Kidney epithelial cell (primary cell): ENCODE data around the gene KCNIP1. TPM values are rescaled to one million over a fixed set of nuclear protein-coding genes. Genes with fewer than 3 reads are reported as not detected.

Experiments used
- DNase-seq: peaks from one replicate; pipeline ENCODE4 v3.0.0-alpha.2; 2010; ENCODE audit warnings: low read depth
- H3K27me3 ChIP-seq: 2 replicates; pipeline ENCODE4 v1.6.0; 2011; ENCODE audit warnings: low read length; ENCODE audit not compliant: control insufficient read depth, insufficient read depth
- H3K36me3 ChIP-seq: 2 replicates; pipeline ENCODE4 v1.5.1; 2011; ENCODE audit warnings: low read length; ENCODE audit not compliant: control insufficient read depth, insufficient read depth
- H3K4me3 ChIP-seq: 2 replicates; pipeline ENCODE4 v1.5.1; 2011; ENCODE audit warnings: low read depth, mild to moderate bottlenecking, control low read depth, low read length
- CTCF ChIP-seq: IDR thresholded peaks from 2 replicates; pipeline ENCODE4 v1.5.1; 2011; ENCODE audit warnings: mild to moderate bottlenecking, moderate library complexity, low read length, control low read depth, inconsistent platforms; ENCODE audit not compliant: insufficient read depth, poor library complexity, severe bottlenecking
- total RNA-seq: library from RNA; depleted of rRNA; stranded (reverse); fragments of >200 nt; gene quantifications from 2 replicates; pipeline ENCODE4 v1.2.3, GENCODE V29; 2015

The KCNIP1 gene
- total RNA-seq, 1 donor from 2014 or later = 3.4 TPM

GRCh38 chr5:170716396-170716795 is 212.6 kb downstream of the KCNIP1 start:
- TF ChIP-seq CTCF = no peak
- H3K27me3 ChIP-seq = no peaks in the 10 kb centered on the region
- no peak for DNase-seq
- no peak overlapping the region for H3K4me3 ChIP-seq
- no peaks in the 10 kb centered on the region for H3K36me3 ChIP-seq

GRCh38 chr5:170719551-170719950 is 215.7 kb downstream of the KCNIP1 start:
- DNase-seq = no peak
- Histone ChIP-seq H3K27me3 (no peaks in the 10 kb centered on the region), H3K4me3 (no peak overlapping the region), H3K36me3 (no peaks in the 10 kb centered on the region)
- TF ChIP-seq CTCF = no peak

GRCh38 chr5:170720179-170720578 is 216.4 kb downstream of the KCNIP1 start:
- DNase-seq = no peak
- H3K27me3 ChIP-seq = no peaks in the 10 kb centered on the region
- TF ChIP-seq CTCF = no peak
- H3K4me3 ChIP-seq = no peak overlapping the region
- H3K36me3 ChIP-seq = no peaks in the 10 kb centered on the region

GRCh38 chr5:170720984-170721383 is 217.2 kb downstream of the KCNIP1 start:
- Histone ChIP-seq H3K36me3 (no peaks in the 10 kb centered on the region), H3K27me3 (no peaks in the 10 kb centered on the region), H3K4me3 (no peak overlapping the region)
- DNase-seq = no peak
- no peak for TF ChIP-seq CTCF

- no peak for DNase-seq
- Histone ChIP-seq H3K4me3 (no peak overlapping the region), H3K27me3 (no peaks in the 10 kb centered on the region), H3K36me3 (no peaks in the 10 kb centered on the region)
- TF ChIP-seq CTCF = no peak
These were observed 217.9 kb downstream of the KCNIP1 start for GRCh38 chr5:170721681-170722080.

- TF ChIP-seq CTCF = no peak
- no peaks in the 10 kb centered on the region for H3K36me3 ChIP-seq
- DNase-seq = no peak
- H3K4me3 ChIP-seq = no peak overlapping the region
- no peaks in the 10 kb centered on the region for H3K27me3 ChIP-seq
These were observed 218.5 kb downstream of the KCNIP1 start for GRCh38 chr5:170722316-170722715.
